ENCODE measurements around the gene ANKRD24. TPM values are rescaled to one million over a fixed set of nuclear protein-coding genes. Genes with fewer than 3 reads are reported as not detected.
"Not testable (repeated sequence)": the region's sequence is repeated elsewhere in the genome, so short reads cannot be mapped to it uniquely, and the experiment has no call there.

Gene ANKRD24
- total and polyA plus RNA-seq, 3 donors from 2014 or later: 16.5 to 21.1 (median 20.4) TPM

GRCh38 chr19:4189641-4190040, 7.2 kb downstream of the ANKRD24 start:
- Histone ChIP-seq H3K36me3 (ENCODE audit: low read depth, missing control alignments) (no peaks in the 10 kb centered on the region), H3K9me3 (no peaks in the 10 kb centered on the region), H3K4me1 (no peaks in the 10 kb centered on the region), H3K27ac (no peak overlapping the region), H3K4me3 (no peak overlapping the region), H3K27me3 (no peaks in the 10 kb centered on the region)
- 78 to 88% methylated on average over 5 of the region's 5 CpGs for WGBS, 2 donors
- DNase-seq: no peak
- intact Hi-C loops (cut with DNase I; ENCODE audit: low total_unique reads): no loop called here
- TF ChIP-seq CTCF (IDR thresholded peaks at IDR 0.05) (no peak), POLR2A (IDR thresholded peaks at IDR 0.05) (no peak)

- WGBS, 2 donors: 86 to 92% methylated on average over 3 of the region's 3 CpGs
- intact Hi-C loops (cut with DNase I; ENCODE audit: low total_unique reads): not testable (repeated sequence)
Observed at GRCh38 chr19:4192537-4192936, 10.0 kb downstream of the ANKRD24 start.

GRCh38 chr19:4194353-4194752, 11.9 kb downstream of the ANKRD24 start:
- 58 to 66% methylated on average over 7 of the region's 7 CpGs for WGBS, 2 donors
- no peak overlapping the region for H3K4me3 ChIP-seq
- DNase-seq: no peak
- intact Hi-C loops (cut with DNase I; ENCODE audit: low total_unique reads): no loop called here
- no peaks in the 10 kb centered on the region for H3K9me3 ChIP-seq
- H3K27me3 ChIP-seq: no peaks in the 10 kb centered on the region
- no peak overlapping the region for H3K27ac ChIP-seq
- no peak for TF ChIP-seq CTCF (IDR thresholded peaks at IDR 0.05)
- TF ChIP-seq POLR2A (IDR thresholded peaks at IDR 0.05): no peak
- no peaks in the 10 kb centered on the region for H3K36me3 ChIP-seq (ENCODE audit: low read depth, missing control alignments)
- no peaks in the 10 kb centered on the region for H3K4me1 ChIP-seq

More at GRCh38 chr19:4192537-4192936, 10.0 kb downstream of the ANKRD24 start:
- H3K9me3 ChIP-seq; H3K36me3 ChIP-seq (ENCODE audit: low read depth, missing control alignments); H3K4me3 ChIP-seq; H3K4me1 ChIP-seq; H3K27ac ChIP-seq; H3K27me3 ChIP-seq; DNase-seq: not testable (repeated sequence)

GRCh38 chr19:4196009-4196408, 13.5 kb downstream of the ANKRD24 start:
- H3K27ac ChIP-seq: no peak overlapping the region
- H3K9me3 ChIP-seq: no peaks in the 10 kb centered on the region
- TF ChIP-seq CTCF (IDR thresholded peaks at IDR 0.05): no peak
- TF ChIP-seq POLR2A (IDR thresholded peaks at IDR 0.05): no peak
- H3K27me3 ChIP-seq: no peaks in the 10 kb centered on the region
- WGBS, 2 donors: 65 to 66% methylated on average over 8 of the region's 8 CpGs
- intact Hi-C loops (cut with DNase I; ENCODE audit: low total_unique reads): no loop called here
- no peaks in the 10 kb centered on the region for H3K36me3 ChIP-seq (ENCODE audit: low read depth, missing control alignments)
- H3K4me3 ChIP-seq: no peak overlapping the region
- no peak for DNase-seq
- no peaks in the 10 kb centered on the region for H3K4me1 ChIP-seq

GRCh38 chr19:4196587-4197148, 14.2 kb downstream of the ANKRD24 start:
- DNase-seq: no peak
- 55 to 79% methylated on average over 21 to 22 of the region's 22 CpGs for WGBS, 2 donors
- H3K36me3 ChIP-seq (ENCODE audit: low read depth, missing control alignments): no peaks in the 10 kb centered on the region
- no peaks in the 10 kb centered on the region for H3K27me3 ChIP-seq
- TF ChIP-seq POLR2A (IDR thresholded peaks at IDR 0.05) (no peak), CTCF (IDR thresholded peaks at IDR 0.05) (no peak)
- H3K4me1 ChIP-seq: no peaks in the 10 kb centered on the region
- H3K9me3 ChIP-seq: no peaks in the 10 kb centered on the region
- no peak overlapping the region for H3K27ac ChIP-seq
- H3K4me3 ChIP-seq: no peak overlapping the region
- intact Hi-C loops (cut with DNase I; ENCODE audit: low total_unique reads): no loop called here

Measured in testis (tissue), 3 donors.